ENCODE measurements around the gene PHYKPL.

PHYKPL gene

GRCh38 chr5:178269499-178269898 is 36.9 kb upstream of the PHYKPL start:
- Histone ChIP-seq H3K4me3 (ENCODE audit: low read depth, low read length) (no peak overlapping the region), H3K27ac (no peak overlapping the region), H3K36me3 (no peaks in the 10 kb centered on the region), H3K9me3 (ENCODE audit: severe bottlenecking) (no peaks in the 10 kb centered on the region), H3K27me3 (ENCODE audit: insufficient read depth, low read depth, severe bottlenecking) (no peaks in the 10 kb centered on the region)
- no peak for TF ChIP-seq CTCF (IDR thresholded peaks at IDR 0.05; ENCODE audit: low read depth, low read length)
- no peak for DNase-seq

- no peak overlapping the region for H3K27ac ChIP-seq
- DNase-seq, result no peak
- H3K27me3 ChIP-seq (ENCODE audit: insufficient read depth, low read depth, severe bottlenecking), result no peaks in the 10 kb centered on the region
- no peaks in the 10 kb centered on the region for H3K9me3 ChIP-seq (ENCODE audit: severe bottlenecking)
- no peaks in the 10 kb centered on the region for H3K36me3 ChIP-seq
- H3K4me3 ChIP-seq (ENCODE audit: low read depth, low read length), result no peak overlapping the region
- no peak for TF ChIP-seq CTCF (IDR thresholded peaks at IDR 0.05; ENCODE audit: low read depth, low read length)
Observed at GRCh38 chr5:178267876-178268275, 35.3 kb upstream of the PHYKPL start.

- TF ChIP-seq CTCF (IDR thresholded peaks at IDR 0.05; ENCODE audit: low read depth, low read length), result no peak
- Histone ChIP-seq H3K27ac (no peak overlapping the region), H3K27me3 (ENCODE audit: insufficient read depth, low read depth, severe bottlenecking) (no peaks in the 10 kb centered on the region), H3K36me3 (no peaks in the 10 kb centered on the region), H3K9me3 (ENCODE audit: severe bottlenecking) (no peaks in the 10 kb centered on the region), H3K4me3 (ENCODE audit: low read depth, low read length) (no peak overlapping the region)
- DNase-seq, result no peak
Observed at GRCh38 chr5:178267245-178267644, 34.6 kb upstream of the PHYKPL start.

- Histone ChIP-seq H3K27me3 (ENCODE audit: insufficient read depth, low read depth, severe bottlenecking) (no peaks in the 10 kb centered on the region), H3K27ac (no peak overlapping the region), H3K4me3 (ENCODE audit: low read depth, low read length) (no peak overlapping the region), H3K36me3 (no peaks in the 10 kb centered on the region), H3K9me3 (ENCODE audit: severe bottlenecking) (no peaks in the 10 kb centered on the region)
- no peak for TF ChIP-seq CTCF (IDR thresholded peaks at IDR 0.05; ENCODE audit: low read depth, low read length)
- no peak for DNase-seq
Observed at GRCh38 chr5:178266581-178266980, 34.0 kb upstream of the PHYKPL start.

- no peak for DNase-seq
- Histone ChIP-seq H3K36me3 (no peaks in the 10 kb centered on the region), H3K9me3 (ENCODE audit: severe bottlenecking) (no peaks in the 10 kb centered on the region), H3K27ac (no peak overlapping the region), H3K27me3 (ENCODE audit: insufficient read depth, low read depth, severe bottlenecking) (no peaks in the 10 kb centered on the region), H3K4me3 (ENCODE audit: low read depth, low read length) (no peak overlapping the region)
- TF ChIP-seq CTCF (IDR thresholded peaks at IDR 0.05; ENCODE audit: low read depth, low read length), result no peak
Observed at GRCh38 chr5:178265746-178266145, 33.1 kb upstream of the PHYKPL start.

- TF ChIP-seq CTCF (IDR thresholded peaks at IDR 0.05; ENCODE audit: low read depth, low read length), result no peak
- Histone ChIP-seq H3K4me3 (ENCODE audit: low read depth, low read length) (no peak overlapping the region), H3K27me3 (ENCODE audit: insufficient read depth, low read depth, severe bottlenecking) (no peaks in the 10 kb centered on the region), H3K27ac (no peak overlapping the region), H3K36me3 (no peaks in the 10 kb centered on the region), H3K9me3 (ENCODE audit: severe bottlenecking) (no peaks in the 10 kb centered on the region)
- DNase-seq, result no peak
Observed at GRCh38 chr5:178264044-178264443, 31.4 kb upstream of the PHYKPL start.

Data from WERI-Rb-1 (cell line).